AG04449 (cell line): Measurements from ENCODE around the gene REPS2.
A peak's percentile ranks its signal among the peaks of the same experiment; 100 is the strongest.

Source experiments
- CTCF ChIA-PET: fragments of 350-600 bp; formaldehyde crosslinking; extraction: SDS; loops from one replicate; lab custom pipeline; 2021; ENCODE audit warnings: antibody characterized with exemption; lab: Yijun Ruan, JAX
- POLR2A ChIA-PET: fragments of 400-600, 350-600 bp; formaldehyde crosslinking; extraction: SDS; loops from one replicate; lab custom pipeline; 2020; ENCODE audit warnings: antibody characterized with exemption, inconsistent platforms; lab: Yijun Ruan, JAX
- DNase-seq: peaks from one replicate; pipeline ENCODE4 v3.0.0-alpha.2; 2010; ENCODE audit warnings: low read depth, low spot score
- H3K4me3 ChIP-seq: 2 replicates; pipeline ENCODE4 v1.5.1; 2011; ENCODE audit warnings: low read depth, mild to moderate bottlenecking, control low read depth, low read length
- TF ChIP-seq, protein P1 (sequence below): IDR thresholded peaks from one replicate; pipeline ENCODE4 v1.5.1; 2011; ENCODE audit warnings: mild to moderate bottlenecking, moderate library complexity, low read length, control low read depth, inconsistent platforms; ENCODE audit not compliant: insufficient read depth; ENCODE audit errors: missing control alignments

REPS2 gene

DNA sequence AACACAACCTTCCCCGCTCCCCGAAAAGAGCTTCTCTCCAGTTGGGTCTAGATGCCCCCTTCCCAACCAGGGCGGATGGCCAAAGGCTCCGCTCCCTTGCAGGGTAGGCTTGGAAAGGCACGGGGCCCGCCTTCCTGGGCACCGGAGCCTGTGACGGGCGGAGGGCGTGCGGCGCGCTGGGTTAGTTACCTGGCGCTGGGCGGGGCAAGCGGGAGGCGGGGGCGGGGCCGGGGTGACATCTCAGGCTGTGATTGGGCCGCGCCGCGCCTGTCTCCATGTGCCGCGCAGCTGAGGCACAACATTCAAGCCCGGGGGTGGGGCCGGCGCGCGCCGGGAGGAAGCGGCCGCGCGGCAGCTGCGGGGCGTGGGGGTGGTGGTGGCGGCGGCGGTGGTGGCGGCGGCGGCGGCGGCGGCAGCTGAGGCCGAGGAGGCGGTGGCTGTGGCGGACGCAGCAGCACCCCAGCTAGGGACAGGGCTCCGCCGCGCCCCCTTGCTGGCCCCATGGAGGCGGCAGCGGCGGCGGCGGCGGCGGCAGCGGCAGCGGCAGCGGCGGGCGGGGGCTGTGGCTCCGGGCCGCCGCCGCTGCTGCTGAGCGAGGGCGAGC, at the start of gene REPS2:
Gene REPS2, plus strand, starts transcription at position 298 of the 604 bp plus-strand sequence. Its CDS starts 204 bp downstream, at position 502.
- POLR2A ChIA-PET, result no interaction called here
- peak within 1 kb of the TSS; percentile 52 for H3K4me3 ChIP-seq
- no peak for DNase-seq
- TF ChIP-seq, protein P1, sequence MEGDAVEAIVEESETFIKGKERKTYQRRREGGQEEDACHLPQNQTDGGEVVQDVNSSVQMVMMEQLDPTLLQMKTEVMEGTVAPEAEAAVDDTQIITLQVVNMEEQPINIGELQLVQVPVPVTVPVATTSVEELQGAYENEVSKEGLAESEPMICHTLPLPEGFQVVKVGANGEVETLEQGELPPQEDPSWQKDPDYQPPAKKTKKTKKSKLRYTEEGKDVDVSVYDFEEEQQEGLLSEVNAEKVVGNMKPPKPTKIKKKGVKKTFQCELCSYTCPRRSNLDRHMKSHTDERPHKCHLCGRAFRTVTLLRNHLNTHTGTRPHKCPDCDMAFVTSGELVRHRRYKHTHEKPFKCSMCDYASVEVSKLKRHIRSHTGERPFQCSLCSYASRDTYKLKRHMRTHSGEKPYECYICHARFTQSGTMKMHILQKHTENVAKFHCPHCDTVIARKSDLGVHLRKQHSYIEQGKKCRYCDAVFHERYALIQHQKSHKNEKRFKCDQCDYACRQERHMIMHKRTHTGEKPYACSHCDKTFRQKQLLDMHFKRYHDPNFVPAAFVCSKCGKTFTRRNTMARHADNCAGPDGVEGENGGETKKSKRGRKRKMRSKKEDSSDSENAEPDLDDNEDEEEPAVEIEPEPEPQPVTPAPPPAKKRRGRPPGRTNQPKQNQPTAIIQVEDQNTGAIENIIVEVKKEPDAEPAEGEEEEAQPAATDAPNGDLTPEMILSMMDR, result no peak
- CTCF ChIA-PET, result no interaction called here

GRCh38 chrX:16897445-16897844, 49.0 kb upstream of the REPS2 start:
- TF ChIP-seq, protein P1, result no peak

GRCh38 chrX:16903274-16904022, 43.0 kb upstream of the REPS2 start:
- DNase-seq, result no peak
- ChIA-PET CTCF (interaction anchor here (0.6 kb wide), 1 partner anchor 11 kb away, joined by 3 read pairs; no protein-coding TSS in a partner anchor), POLR2A (no interaction called here)
- H3K4me3 ChIP-seq, result no peak overlapping the region
- TF ChIP-seq, protein P1, result no peak

More at GRCh38 chrX:16897445-16897844, 49.0 kb upstream of the REPS2 start:
- ChIA-PET CTCF (interaction anchor here (1.4 to 1.7 kb wide), 2 partner anchors 14 to 71 kb away, joined by 5 to 7 read pairs; no protein-coding TSS in a partner anchor), POLR2A (no interaction called here)
- DNase-seq, result no peak
- no peak overlapping the region for H3K4me3 ChIP-seq

GRCh38 chrX:16910376-16910775, 36.1 kb upstream of the REPS2 start:
- no peak for DNase-seq
- TF ChIP-seq, protein P1, result no peak
- CTCF ChIA-PET, result no interaction called here
- H3K4me3 ChIP-seq, result no peak overlapping the region
- POLR2A ChIA-PET, result no interaction called here

- CTCF ChIA-PET, result no interaction called here
- DNase-seq, result no peak
- TF ChIP-seq, protein P1, result no peak
- H3K4me3 ChIP-seq, result no peak overlapping the region
- POLR2A ChIA-PET, result no interaction called here
Measured at GRCh38 chrX:16914058-16914457, 32.4 kb upstream of the REPS2 start.

DNA sequence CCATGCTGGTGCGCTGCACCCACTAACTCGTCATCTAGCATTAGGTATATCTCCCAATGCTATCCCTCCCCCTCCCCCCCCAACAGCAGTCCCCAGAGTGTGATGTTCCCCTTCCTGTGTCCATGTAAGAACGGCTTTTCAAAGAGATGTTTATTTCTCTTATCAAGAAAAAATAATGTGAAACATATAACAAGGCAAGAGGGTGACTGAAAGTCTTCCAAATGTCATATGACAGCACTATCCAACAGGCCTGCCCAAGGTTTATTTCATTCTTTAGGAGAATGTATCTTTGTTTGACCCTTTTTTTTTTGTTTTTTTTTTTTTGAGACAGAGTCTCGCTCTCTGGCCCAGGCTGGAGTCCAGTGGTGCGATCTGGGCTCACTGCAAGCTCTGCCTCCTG, 29.9 kb upstream of the REPS2 start:
- POLR2A ChIA-PET, result no interaction called here
- DNase-seq, result no peak
- TF ChIP-seq, protein P1, result no peak
- CTCF ChIA-PET, result no interaction called here
- H3K4me3 ChIP-seq, result no peak overlapping the region
